Uterus (tissue), 2 donors: Measurements from ENCODE around the gene NOL3.

Experiments used
- CTCF ChIP-seq, 4 experiments: fragments of 200-600 bp in 2 of 4; fragments of 450-650 bp in 2 of 4; sonication (generic) in 2 of 4; IDR thresholded peaks; one replicate each; pipeline ENCODE4 v1.5.1; 2016 to 2019; ENCODE audit warnings: antibody characterized with exemption in 4 of 4, mild to moderate bottlenecking in 2 of 4, moderate library complexity in 1 of 4
- POLR2A ChIP-seq, 2 donors: fragments of 450-650 bp; IDR thresholded peaks; one replicate each; pipeline ENCODE4 v1.6.1; 2016; ENCODE audit warnings: antibody characterized with exemption in 2 of 2, mild to moderate bottlenecking in 1 of 2, moderate library complexity in 1 of 2

GRCh38 chr16:67208154-67208896 is 38.0 kb downstream of the NOL3 start:
- no peak for TF ChIP-seq CTCF (IDR thresholded peaks at IDR 0.05)
- TF ChIP-seq POLR2A (IDR thresholded peaks at IDR 0.05) = no peak
